H1 (cell line): ENCODE data around the gene UQCC3. TPM values are rescaled to one million over a fixed set of nuclear protein-coding genes. Genes with fewer than 3 reads are reported as not detected.

Source experiments
- CTCF ChIA-PET: fragments of 300-600 bp; sonication (Branson Sonifier 250); formaldehyde crosslinking; loops from one replicate; lab custom pipeline; 2021; ENCODE audit not compliant: partially characterized antibody; lab: Charles Lee
- POLR2A ChIA-PET: fragments of 300-600 bp; sonication (Branson Sonifier 250); formaldehyde crosslinking; loops from one replicate; lab custom pipeline; 2021; ENCODE audit warnings: inconsistent platforms; ENCODE audit not compliant: partially characterized antibody; lab: Charles Lee
- DNase-seq, 2 experiments: peaks; one replicate each; pipeline versions ENCODE4 v3.0.0 to v3.0.0-alpha.2; 2010 to 2022; ENCODE audit warnings: low spot score in 2 of 2, low read depth in 1 of 2, mixed read lengths in 1 of 2
- FAIRE-seq: peaks from 2 replicates; lab custom pipeline; 2011; peaks lifted over from hg19 to GRCh38; lab: Jason Lieb, UNC
- H2AFZ ChIP-seq: 2 replicates; pipeline ENCODE4 v1.8.1; 2012; ENCODE audit warnings: low read length, inconsistent platforms
- H2AK5ac ChIP-seq: 2 replicates; pipeline ENCODE4 v1.6.1; 2013; ENCODE audit warnings: low read depth, low read length
- H2BK120ac ChIP-seq: replicated peaks from 2 replicates; pipeline ENCODE3; 2013; ENCODE audit warnings: low read depth, low read length, inconsistent platforms
- H2BK12ac ChIP-seq: 2 replicates; pipeline ENCODE4 v1.6.1; 2013; ENCODE audit warnings: low read depth, low read length
- H2BK15ac ChIP-seq: 2 replicates; pipeline ENCODE4 v1.6.1; 2013; ENCODE audit warnings: low read length
- H2BK20ac ChIP-seq: 2 replicates; pipeline ENCODE4 v1.6.1; 2013; ENCODE audit warnings: low read length
- H2BK5ac ChIP-seq: 2 replicates; pipeline ENCODE4 v1.6.1; 2013; ENCODE audit warnings: low read depth, low read length
- H3K14ac ChIP-seq: 2 replicates; pipeline ENCODE4 v1.6.1; 2013; ENCODE audit warnings: inconsistent platforms; ENCODE audit not compliant: insufficient read length
- H3K18ac ChIP-seq: 2 replicates; pipeline ENCODE4 v1.6.1; 2013; ENCODE audit warnings: low read length; ENCODE audit errors: extremely low read depth
- H3K23ac ChIP-seq: 2 replicates; pipeline ENCODE4 v1.6.1; 2013; ENCODE audit warnings: inconsistent platforms; ENCODE audit not compliant: insufficient read length
- H3K23me2 ChIP-seq: 2 replicates; pipeline ENCODE4 v1.6.1; 2013; ENCODE audit warnings: low read depth, low read length
- H3K27ac ChIP-seq: 2 replicates; pipeline ENCODE4 v1.6.1; 2011; ENCODE audit warnings: low read depth, low read length, inconsistent platforms
- H3K27me3 ChIP-seq, 4 experiments: replicated peaks in 1 of 4; 1 replicate in 1 of 4; 2 replicates in 3 of 4; pipeline versions ENCODE4 v1.6.1 to v1.8.1; 2011 to 2013; ENCODE audit warnings: low read length in 3 of 4, mild to moderate bottlenecking in 3 of 4, inconsistent platforms in 2 of 4, mixed read lengths in 2 of 4, moderate library complexity in 1 of 4; ENCODE audit not compliant: control insufficient read depth in 3 of 4, insufficient read depth in 3 of 4; ENCODE audit errors: extremely low read depth in 1 of 4
- H3K36me3 ChIP-seq, 4 experiments: 2 replicates each; pipeline versions ENCODE4 v1.6.1 to v1.8.1; 2011 to 2013; ENCODE audit warnings: mild to moderate bottlenecking in 4 of 4, low read length in 3 of 4, moderate library complexity in 2 of 4, control low read depth in 1 of 4, inconsistent platforms in 1 of 4; ENCODE audit not compliant: insufficient read depth in 4 of 4, control insufficient read depth in 2 of 4
- H3K4ac ChIP-seq: replicated peaks from 2 replicates; pipeline ENCODE3; 2013; ENCODE audit warnings: low read length, low read depth, mixed read lengths, inconsistent platforms; ENCODE audit not compliant: insufficient read length
- H3K4me1 ChIP-seq, 4 experiments: replicated peaks in 1 of 4; 1 replicate in 1 of 4; 2 replicates in 3 of 4; pipeline versions ENCODE4 v1.6.1 to v1.8.1; 2011 to 2013; ENCODE audit warnings: low read length in 3 of 4, inconsistent platforms in 2 of 4, mixed read lengths in 1 of 4; ENCODE audit not compliant: insufficient read depth in 4 of 4, control insufficient read depth in 3 of 4
- H3K4me2 ChIP-seq, 2 experiments: 2 replicates each; pipeline versions ENCODE4 v1.6.1 to v1.8.1; 2011 to 2013; ENCODE audit warnings: low read depth in 2 of 2, low read length in 2 of 2, control low read depth in 1 of 2, inconsistent platforms in 1 of 2, mild to moderate bottlenecking in 1 of 2; ENCODE audit not compliant: insufficient read depth in 1 of 2
- H3K4me3 ChIP-seq, 4 experiments: fragments of 200-600, 300-600 bp in 1 of 4; sonication (generic), shearing (Covaris generic), sonication (Bioruptor Twin) in 1 of 4; 2 replicates each; pipeline versions ENCODE4 v1.5.1 to v1.8.1; 2011 to 2016; ENCODE audit warnings: low read length in 4 of 4, low read depth in 3 of 4, control low read depth in 2 of 4, inconsistent platforms in 2 of 4, mild to moderate bottlenecking in 2 of 4, mixed read lengths in 1 of 4, moderate library complexity in 1 of 4; ENCODE audit not compliant: insufficient read depth in 2 of 4; ENCODE audit errors: extremely low read depth in 1 of 4
- H3K56ac ChIP-seq: replicated peaks from 2 replicates; pipeline ENCODE3; 2013; ENCODE audit warnings: low read depth, mild to moderate bottlenecking, mixed read lengths, low read length, inconsistent platforms; ENCODE audit not compliant: insufficient read length
- H3K79me1 ChIP-seq: 2 replicates; pipeline ENCODE4 v1.6.1; 2013; ENCODE audit warnings: low read depth, low read length, control low read depth
- H3K79me2 ChIP-seq, 2 experiments: 2 replicates each; pipeline versions ENCODE4 v1.6.1 to v1.8.1; 2012 to 2013; ENCODE audit warnings: low read length in 2 of 2, mild to moderate bottlenecking in 2 of 2, inconsistent platforms in 1 of 2; ENCODE audit not compliant: insufficient read depth in 2 of 2, control insufficient read depth in 1 of 2
- H3K9ac ChIP-seq, 4 experiments: replicated peaks in 1 of 4; 1 replicate in 1 of 4; 2 replicates in 3 of 4; pipeline versions ENCODE4 v1.6.1 to v1.8.1; 2011 to 2013; ENCODE audit warnings: low read depth in 3 of 4, low read length in 3 of 4, control low read depth in 2 of 4, mild to moderate bottlenecking in 2 of 4, moderate library complexity in 2 of 4, inconsistent platforms in 1 of 4; ENCODE audit errors: extremely low read depth in 1 of 4
- H3K9me3 ChIP-seq, 2 experiments: 2 replicates each; pipeline versions ENCODE4 v1.6.1 to v1.8.1; 2012 to 2013; ENCODE audit warnings: mild to moderate bottlenecking in 2 of 2, moderate library complexity in 2 of 2, control low read depth in 1 of 2, inconsistent platforms in 1 of 2, low read depth in 1 of 2, low read length in 1 of 2, mixed read lengths in 1 of 2; ENCODE audit not compliant: insufficient read depth in 2 of 2
- H4K20me1 ChIP-seq, 2 experiments: replicated peaks in 1 of 2; 2 replicates each; pipeline versions ENCODE3 to v1.8.1; 2011 to 2013; ENCODE audit warnings: inconsistent platforms in 2 of 2, low read length in 2 of 2, mild to moderate bottlenecking in 1 of 2; ENCODE audit not compliant: insufficient read depth in 2 of 2, control insufficient read depth in 1 of 2
- H4K5ac ChIP-seq: 2 replicates; pipeline ENCODE4 v1.6.1; 2013; ENCODE audit warnings: low read length, low read depth, mixed read lengths, inconsistent platforms; ENCODE audit not compliant: insufficient read length
- H4K8ac ChIP-seq: 2 replicates; pipeline ENCODE4 v1.8.0; 2013; ENCODE audit warnings: mild to moderate bottlenecking, moderate library complexity, low read length, inconsistent platforms; ENCODE audit not compliant: insufficient read depth; ENCODE audit errors: extremely low read depth
- H4K91ac ChIP-seq: replicated peaks from 2 replicates; pipeline ENCODE3; 2013; ENCODE audit warnings: low read length, mixed read lengths, inconsistent platforms; ENCODE audit not compliant: insufficient read length
- CREB1 ChIP-seq: IDR thresholded peaks from 2 replicates; pipeline ENCODE4 v1.6.1; 2012; ENCODE audit warnings: inconsistent platforms
- GABPA ChIP-seq: IDR thresholded peaks from 2 replicates; pipeline ENCODE4 v1.6.1; 2011; ENCODE audit warnings: mild to moderate bottlenecking, low read length, moderate library complexity, borderline replicate concordance; ENCODE audit not compliant: insufficient read depth
- GTF2F1 ChIP-seq: IDR thresholded peaks from 2 replicates; pipeline ENCODE4 v1.6.1; 2012; ENCODE audit warnings: low read depth, low read length, improper control_type of control experiment, borderline replicate concordance
- JUND ChIP-seq: IDR thresholded peaks from 2 replicates; pipeline ENCODE4 v1.6.1; 2011; ENCODE audit warnings: mild to moderate bottlenecking, improper control_type of control experiment, low read length
- NRF1 ChIP-seq: IDR thresholded peaks from 2 replicates; pipeline ENCODE4 v1.6.1; 2011; ENCODE audit warnings: mild to moderate bottlenecking, low read depth, low read length, improper control_type of control experiment
- RFX5 ChIP-seq: IDR thresholded peaks from 2 replicates; pipeline ENCODE4 v1.6.1; 2011; ENCODE audit warnings: low read depth, low read length, improper control_type of control experiment, borderline replicate concordance
- SUZ12 ChIP-seq: fragments of 200-600 bp; sonication (generic); IDR thresholded peaks from 2 replicates; pipeline ENCODE4 v1.6.1; 2012; ENCODE audit warnings: mild to moderate bottlenecking, inconsistent platforms, low read length, moderate library complexity, mixed read lengths
- TAF7 ChIP-seq: optimal IDR thresholded peaks from 2 replicates; pipeline ENCODE3; 2011; ENCODE audit warnings: low read depth, mild to moderate bottlenecking, inconsistent platforms, low read length, moderate library complexity, borderline replicate concordance
- TEAD4 ChIP-seq: IDR thresholded peaks from 2 replicates; pipeline ENCODE4 v1.6.1; 2012; ENCODE audit warnings: low read depth, low read length, inconsistent platforms, mixed read lengths
- WGBS, 2 experiments: shearing (Covaris generic) in 1 of 2; methylation state at CpG; one replicate each; pipeline versions ENCODE4 v1.1.6 to v1.1.7; 2013 to 2015; ENCODE audit warnings: low lambda C conversion rate in 2 of 2, mixed read lengths in 2 of 2, inconsistent platforms in 1 of 2, low coverage in 1 of 2, missing lambda C conversion rate in 1 of 2; ENCODE audit not compliant: insufficient replicate concordance in 2 of 2, insufficient coverage in 1 of 2, insufficient read length in 1 of 2; ENCODE audit errors: extremely low coverage in 1 of 2, missing lambda C conversion rate in 1 of 2; 5-methylcytosine and 5-hydroxymethylcytosine counted together
- polyA plus RNA-seq, 7 experiments: library from polyadenylated mRNA; depleted of rRNA in 3 of 7; stranded (reverse) in 5 of 7; unstranded in 2 of 7; fragments of >200 nt in 5 of 7; fragments of 200-250 nt in 2 of 7; gene quantifications; 1 replicate in 5 of 7; 2 replicates in 1 of 7; 4 replicates in 1 of 7; pipeline versions ENCODE4 v1.2.1 to v1.2.3, GENCODE V29; 2011 to 2013; ENCODE audit warnings: missing spikeins in 2 of 7, mixed read lengths in 2 of 7
- total RNA-seq: library from RNA; stranded (reverse); fragmentation: NEBNext Ultra II Directional; extraction: Animal tissue kit (Norgen Biotek cat#: 25700); gene quantifications from 2 replicates; pipeline ENCODE4 v1.2.1, GENCODE V29; 2021
- TF ChIP-seq, protein P1 (sequence below): IDR thresholded peaks from 2 replicates; pipeline ENCODE4 v1.6.1; 2011; ENCODE audit warnings: low read depth, mild to moderate bottlenecking, low read length; ENCODE audit not compliant: insufficient read depth

Gene UQCC3
- total and polyA plus RNA-seq, 2 of the 8 experiments (the other 6 are each of a cell fraction or from before 2014, with no cell fraction given), result 14.2 to 15.7 TPM

DNA sequence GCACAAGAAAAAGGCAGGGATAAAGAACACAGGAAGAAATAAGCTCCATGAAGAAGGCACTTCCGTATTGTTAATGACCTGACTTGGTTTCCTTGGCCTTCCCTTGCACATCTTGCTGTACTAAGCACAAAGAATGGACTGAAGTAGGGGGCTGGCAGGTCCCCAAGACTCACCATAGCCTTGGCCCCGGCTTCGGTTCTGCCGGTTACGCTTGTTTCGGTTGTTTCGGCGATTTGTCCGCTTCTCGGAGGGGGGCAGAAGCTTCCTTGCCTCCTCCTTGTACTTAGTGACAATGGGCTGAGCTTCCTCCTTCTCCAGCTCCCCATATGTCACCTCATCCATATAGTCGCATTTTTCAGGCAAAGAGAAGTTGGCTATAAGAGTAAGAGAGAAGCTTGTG is 45.3 kb downstream of the UQCC3 start:
- peaks cover 41 to 97% (median 80%) of the 10 kb centered on the region in 4 experiments for H3K36me3 ChIP-seq

More for the DNA sequence above, 45.3 kb downstream of the UQCC3 start:
- Histone ChIP-seq H2AK5ac (no peak overlapping the region), H3K4me2 (no peak overlapping the region), H3K4ac (no peak overlapping the region), H4K91ac (no peak overlapping the region), H4K5ac (no peak overlapping the region), H2AFZ (no peak overlapping the region), H3K4me3 (no peak overlapping the region), H4K20me1 (peaks cover 0 to 3% of the 10 kb centered on the region in 2 experiments), H2BK5ac (no peak overlapping the region), H3K56ac (no peak overlapping the region), H3K23ac (no peak overlapping the region), H3K9ac (no peak overlapping the region), H3K79me2 (peaks cover 0 to 19% of the 10 kb centered on the region in 2 experiments; a peak in 2 of 4 replicates), H2BK20ac (no peak overlapping the region), H3K27ac (no peak overlapping the region), H3K79me1 (no peaks in the 10 kb centered on the region; the same call in 1 of the 2 replicates), H3K18ac (no peak overlapping the region), H3K23me2 (no peaks in the 10 kb centered on the region), H3K14ac (no peak overlapping the region), H3K27me3 (no peaks in the 10 kb centered on the region; a peak in 1 of 7 replicates), H4K8ac (no peak overlapping the region), H2BK12ac (no peak overlapping the region), H3K9me3 (no peaks in the 10 kb centered on the region), H2BK15ac (no peak overlapping the region), H3K4me1 (peaks cover 0 to 13% (median 2%) of the 10 kb centered on the region in 4 experiments; a peak in 3 of 7 replicates), H2BK120ac (no peak overlapping the region)
- ChIA-PET POLR2A (interaction anchor here (1.0 to 61.4 kb wide), 10 partner anchors 9 to 143 kb away, joined by 3 to 2041 read pairs (median 5); partner anchors contain the start of genes BSCL2, C11orf98, CSKMT and EEF1G), CTCF (interaction anchor here (0.6 kb wide), 1 partner anchor 496 kb away, joined by 4 read pairs; no protein-coding TSS in a partner anchor)
- FAIRE-seq (no peak), DNase-seq (no peak)
- WGBS, 2 experiments, result 93% methylated on average over 11 of the region's 11 CpGs; no CpG with 5 or more reads in 1 of the 2 experiments
- no peak for TF ChIP-seq NRF1
- TF ChIP-seq CREB1, result no peak
- TF ChIP-seq, protein P1, sequence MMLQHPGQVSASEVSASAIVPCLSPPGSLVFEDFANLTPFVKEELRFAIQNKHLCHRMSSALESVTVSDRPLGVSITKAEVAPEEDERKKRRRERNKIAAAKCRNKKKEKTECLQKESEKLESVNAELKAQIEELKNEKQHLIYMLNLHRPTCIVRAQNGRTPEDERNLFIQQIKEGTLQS, result no peak
- no peak for TF ChIP-seq TAF7
- TF ChIP-seq SUZ12, result no peak
- TF ChIP-seq RFX5, result no peak
- TF ChIP-seq GTF2F1, result no peak
- TF ChIP-seq TEAD4, result no peak
- no peak for TF ChIP-seq JUND
- no peak for TF ChIP-seq GABPA
